CD4-positive, alpha-beta T cell (primary cell): Measurements from ENCODE around the gene ARHGAP26. TPM values are rescaled to one million over a fixed set of nuclear protein-coding genes. Genes with fewer than 3 reads are reported as not detected.

Source experiments
- ATAC-seq: fragments of 200-7000 bp; cut with Tn5 transposase; one replicate; pipeline ENCODE4 v1.10.0; 2022; ENCODE audit warnings: mild to moderate bottlenecking; ENCODE audit not compliant: poor library complexity
- CTCF ChIA-PET: fragments of 350-600 bp; sonication (Branson Sonifier 250); formaldehyde crosslinking; loops from one replicate; lab custom pipeline; 2021; ENCODE audit warnings: antibody characterized with exemption, inconsistent platforms; lab: Charles Lee
- POLR2A ChIA-PET: fragments of 350-600 bp; sonication (Branson Sonifier 250); formaldehyde crosslinking; loops from one replicate; lab custom pipeline; 2021; ENCODE audit warnings: antibody characterized with exemption, inconsistent platforms; lab: Charles Lee
- DNase-seq, 14 experiments: peaks; one replicate each; pipeline ENCODE4 v3.0.0-alpha.2; 2013 to 2020; ENCODE audit warnings: mixed read lengths in 2 of 14
- H3K27ac ChIP-seq, 2 donors: one replicate each; pipeline versions ENCODE4 v1.5.1 to v1.7.0; 2013; ENCODE audit warnings: low read length in 2 of 2, low read depth in 1 of 2, mild to moderate bottlenecking in 1 of 2
- H3K27me3 ChIP-seq, 2 experiments: 1 replicate in 1 of 2; 2 replicates in 1 of 2; pipeline versions ENCODE4 v1.6.1 to v1.7.0; 2013; ENCODE audit warnings: low read length in 2 of 2, control low read depth in 1 of 2, mild to moderate bottlenecking in 1 of 2, moderate library complexity in 1 of 2; ENCODE audit not compliant: insufficient read depth in 2 of 2, control insufficient read depth in 1 of 2
- H3K36me3 ChIP-seq: one replicate; pipeline ENCODE4 v1.6.1; 2013; ENCODE audit warnings: low read length, control low read depth; ENCODE audit not compliant: insufficient read depth
- H3K4me1 ChIP-seq: one replicate; pipeline ENCODE4 v1.6.1; 2013; ENCODE audit warnings: low read length, control low read depth; ENCODE audit not compliant: insufficient read depth
- H3K4me3 ChIP-seq: one replicate; pipeline ENCODE4 v1.5.1; 2013; ENCODE audit warnings: mild to moderate bottlenecking, low read length, moderate library complexity
- H3K9me3 ChIP-seq, 2 experiments: 1 replicate in 1 of 2; 2 replicates in 1 of 2; pipeline versions ENCODE4 v1.6.1 to v1.7.0; 2013; ENCODE audit warnings: low read length in 2 of 2, mild to moderate bottlenecking in 2 of 2, control low read depth in 1 of 2, moderate library complexity in 1 of 2; ENCODE audit not compliant: control insufficient read depth in 1 of 2, insufficient read depth in 1 of 2
- H3K27ac Mint-ChIP-seq: one replicate; pipeline ENCODE4 v1.8.0; 2020; ENCODE audit warnings: mixed read lengths
- H3K27me3 Mint-ChIP-seq: one replicate; pipeline ENCODE4 v1.8.0; 2021; ENCODE audit warnings: mixed read lengths
- H3K36me3 Mint-ChIP-seq: one replicate; pipeline ENCODE4 v1.8.0; 2021; ENCODE audit warnings: low read depth, mixed read lengths
- H3K4me1 Mint-ChIP-seq: one replicate; pipeline ENCODE4 v1.8.0; 2021; ENCODE audit warnings: low read depth, mixed read lengths
- H3K4me3 Mint-ChIP-seq: one replicate; pipeline ENCODE4 v1.8.0; 2020; ENCODE audit warnings: mild to moderate bottlenecking, mixed read lengths
- H3K9me3 Mint-ChIP-seq: one replicate; pipeline ENCODE4 v1.8.0; 2020; ENCODE audit warnings: mixed read lengths
- intact Hi-C, 2 experiments: fragments of 100-400 bp; cut with DNase I in 1 of 2; cut with micrococcal nuclease in 1 of 2; formaldehyde crosslinking; loops; one replicate each; pipeline versions ENCODE4 v1.15.1 to v1.9.0; 2023 to 2025; cut with DNase I, micrococcal nuclease
- total RNA-seq, 174 experiments: library from RNA in 2 of 174; stranded (reverse) in 2 of 174; gene quantifications; one replicate each; pipeline ENCODE4 v1.2.3 and lab custom pipeline; 2021 to 2026
- TF ChIP-seq, protein P1 (sequence below): fragments of 200-600 bp; IDR thresholded peaks from one replicate; pipeline ENCODE4 v1.8.0; 2022; ENCODE audit warnings: antibody characterized with exemption, mild to moderate bottlenecking

Gene ARHGAP26
- total RNA-seq, 2 experiments from 2014 or later: 24.9 to 27.3 TPM

DNA sequence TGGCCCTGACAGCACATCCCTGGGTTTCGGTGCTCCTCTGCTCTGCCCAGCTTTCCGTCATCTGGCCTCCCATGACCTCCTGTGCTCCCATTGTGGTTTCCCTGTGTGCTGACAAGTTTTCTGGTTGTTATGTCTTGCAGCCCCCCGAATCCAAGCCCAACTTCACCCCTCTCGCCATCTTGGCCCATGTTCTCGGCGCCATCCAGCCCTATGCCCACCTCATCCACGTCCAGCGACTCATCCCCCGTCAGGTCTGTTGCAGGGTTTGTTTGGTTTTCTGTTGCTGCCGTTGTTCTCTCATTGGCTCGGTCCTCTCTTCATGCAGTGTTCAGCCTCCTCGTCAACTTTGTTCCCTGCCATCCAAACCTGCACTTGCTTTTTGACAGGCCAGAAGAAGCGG lies 436.9 kb downstream of the ARHGAP26 start:
- ChIA-PET POLR2A (interaction anchor here (1.1 to 1.5 kb wide), 2 partner anchors 85 to 197 kb away, joined by 3 read pairs; partner anchors contain the start of gene NR3C1), CTCF (no interaction called here)
- H3K27me3 Mint-ChIP-seq: no peaks in the 10 kb centered on the region
- H3K36me3 Mint-ChIP-seq: peaks cover 6% of the 10 kb centered on the region
- H3K4me1 ChIP-seq: no peaks in the 10 kb centered on the region
- TF ChIP-seq, protein P1, sequence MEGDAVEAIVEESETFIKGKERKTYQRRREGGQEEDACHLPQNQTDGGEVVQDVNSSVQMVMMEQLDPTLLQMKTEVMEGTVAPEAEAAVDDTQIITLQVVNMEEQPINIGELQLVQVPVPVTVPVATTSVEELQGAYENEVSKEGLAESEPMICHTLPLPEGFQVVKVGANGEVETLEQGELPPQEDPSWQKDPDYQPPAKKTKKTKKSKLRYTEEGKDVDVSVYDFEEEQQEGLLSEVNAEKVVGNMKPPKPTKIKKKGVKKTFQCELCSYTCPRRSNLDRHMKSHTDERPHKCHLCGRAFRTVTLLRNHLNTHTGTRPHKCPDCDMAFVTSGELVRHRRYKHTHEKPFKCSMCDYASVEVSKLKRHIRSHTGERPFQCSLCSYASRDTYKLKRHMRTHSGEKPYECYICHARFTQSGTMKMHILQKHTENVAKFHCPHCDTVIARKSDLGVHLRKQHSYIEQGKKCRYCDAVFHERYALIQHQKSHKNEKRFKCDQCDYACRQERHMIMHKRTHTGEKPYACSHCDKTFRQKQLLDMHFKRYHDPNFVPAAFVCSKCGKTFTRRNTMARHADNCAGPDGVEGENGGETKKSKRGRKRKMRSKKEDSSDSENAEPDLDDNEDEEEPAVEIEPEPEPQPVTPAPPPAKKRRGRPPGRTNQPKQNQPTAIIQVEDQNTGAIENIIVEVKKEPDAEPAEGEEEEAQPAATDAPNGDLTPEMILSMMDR: no peak
- intact Hi-C loops: no loop called here
- DNase-seq: no peak
- H3K27me3 ChIP-seq: no peaks in the 10 kb centered on the region
- H3K4me3 ChIP-seq: no peak overlapping the region
- H3K4me1 Mint-ChIP-seq: no peaks in the 10 kb centered on the region
- no peaks in the 10 kb centered on the region for H3K9me3 Mint-ChIP-seq
- H3K4me3 Mint-ChIP-seq: no peak overlapping the region
- H3K27ac Mint-ChIP-seq: no peak overlapping the region
- H3K36me3 ChIP-seq: no peaks in the 10 kb centered on the region
- no peak for ATAC-seq
- no peak overlapping the region for H3K27ac ChIP-seq
- H3K9me3 ChIP-seq: no peaks in the 10 kb centered on the region

GRCh38 chr5:143207563-143208364 lies 437.6 kb downstream of the ARHGAP26 start:
- Histone ChIP-seq H3K27me3 (no peaks in the 10 kb centered on the region), H3K4me1 (no peaks in the 10 kb centered on the region), H3K36me3 (no peaks in the 10 kb centered on the region), H3K27ac (no peak overlapping the region), H3K4me3 (no peak overlapping the region), H3K9me3 (no peaks in the 10 kb centered on the region)
- H3K4me3 Mint-ChIP-seq: no peak overlapping the region
- ChIA-PET CTCF (no interaction called here), POLR2A (interaction anchor here (1.5 kb wide), 1 partner anchor 196 kb away, joined by 3 read pairs; the partner anchor contains the start of gene NR3C1)
- TF ChIP-seq, protein P1: no peak
- H3K27ac Mint-ChIP-seq: no peak overlapping the region
- no peaks in the 10 kb centered on the region for H3K27me3 Mint-ChIP-seq
- DNase-seq (no peak), ATAC-seq (no peak)
- H3K9me3 Mint-ChIP-seq: no peaks in the 10 kb centered on the region
- H3K4me1 Mint-ChIP-seq: no peaks in the 10 kb centered on the region
- peaks cover 6% of the 10 kb centered on the region for H3K36me3 Mint-ChIP-seq
- intact Hi-C loops: no loop called here

- ATAC-seq (no peak), DNase-seq (no peak)
- no peaks in the 10 kb centered on the region for H3K4me1 ChIP-seq
- ChIA-PET POLR2A (no interaction called here), CTCF (no interaction called here)
- Mint-ChIP-seq H3K4me3 (no peak overlapping the region), H3K27me3 (no peaks in the 10 kb centered on the region), H3K36me3 (peaks cover 6% of the 10 kb centered on the region), H3K9me3 (no peaks in the 10 kb centered on the region), H3K4me1 (no peaks in the 10 kb centered on the region), H3K27ac (no peak overlapping the region)
- no peak overlapping the region for H3K4me3 ChIP-seq
- TF ChIP-seq, protein P1: no peak
- no peaks in the 10 kb centered on the region for H3K9me3 ChIP-seq
- intact Hi-C loops: no loop called here
- H3K27ac ChIP-seq: no peak overlapping the region
- H3K36me3 ChIP-seq: no peaks in the 10 kb centered on the region
- no peaks in the 10 kb centered on the region for H3K27me3 ChIP-seq
Measured at GRCh38 chr5:143208365-143208641, 438.1 kb downstream of the ARHGAP26 start.
